Effector CD4-positive, alpha-beta T cell (primary cell): Measurements from ENCODE around the gene GPR180.
A peak's percentile ranks its signal among the peaks of the same experiment; 100 is the strongest.
"Not testable (repeated sequence)": the region's sequence is repeated elsewhere in the genome, so short reads cannot be mapped to it uniquely, and the experiment has no call there.

Experiments used
- DNase-seq: peaks from one replicate; pipeline ENCODE4 v3.0.0-alpha.2; 2020

Gene GPR180

DNA sequence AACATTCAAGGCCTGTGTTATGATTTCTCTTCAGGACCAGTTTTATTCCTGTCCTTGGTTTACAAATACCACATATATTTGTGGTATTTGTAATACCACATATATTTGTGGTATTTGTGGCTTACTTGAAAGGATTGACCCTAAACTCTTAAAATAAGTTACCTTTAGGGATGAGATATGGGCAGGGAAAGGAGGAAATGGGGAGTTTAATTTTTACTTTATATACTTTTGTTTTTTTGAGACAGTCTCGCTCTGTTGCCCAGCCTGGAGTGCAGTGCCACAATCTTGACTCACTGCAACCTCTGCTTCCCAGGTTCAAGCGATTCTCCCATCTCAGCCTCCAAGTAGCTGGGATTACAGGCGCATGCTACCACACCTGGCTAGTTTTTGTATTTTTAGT is 3.4 kb upstream of the GPR180 start:
- DNase-seq = no peak

DNA sequence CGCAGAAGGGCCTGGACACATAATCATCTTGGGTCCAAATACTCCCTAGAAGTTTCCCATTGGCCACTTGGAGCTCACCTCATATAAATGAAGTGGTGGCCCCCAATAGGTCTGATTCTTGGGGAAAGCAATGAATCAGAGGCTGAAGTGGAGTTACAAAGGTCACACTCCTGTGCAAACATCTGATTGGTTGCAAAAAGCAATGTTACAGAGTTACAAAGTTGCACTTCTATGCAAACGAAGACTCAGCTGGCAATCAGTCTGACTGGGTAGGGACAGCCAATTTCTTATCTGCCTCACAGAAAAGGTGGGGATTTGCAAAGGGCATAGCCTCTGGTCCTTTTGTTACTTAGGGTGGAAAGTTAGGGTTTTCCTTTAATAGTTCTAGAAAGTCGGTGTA is 1.8 kb upstream of the GPR180 start:
- DNase-seq = no peak

DNA sequence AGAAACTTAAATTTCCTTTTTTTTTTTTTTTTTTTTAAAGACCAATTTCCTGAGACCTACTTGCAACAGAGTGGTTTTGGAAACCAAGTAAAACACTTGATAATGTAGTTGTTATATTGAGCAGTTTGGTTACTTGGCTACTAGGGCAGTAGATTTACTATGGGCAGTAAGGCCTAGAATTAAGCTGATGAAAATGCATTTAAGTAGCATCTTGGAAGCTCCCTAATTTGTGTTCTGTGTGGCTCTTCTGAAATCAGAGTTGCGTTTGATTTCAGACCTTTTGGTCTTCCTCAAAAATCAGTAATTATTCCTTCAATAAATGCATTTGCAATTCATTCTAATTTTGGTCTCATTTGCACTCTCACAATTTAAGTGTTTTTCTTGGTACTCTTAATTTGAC is 810 bp downstream of the GPR180 start:
- no peak for DNase-seq

DNA sequence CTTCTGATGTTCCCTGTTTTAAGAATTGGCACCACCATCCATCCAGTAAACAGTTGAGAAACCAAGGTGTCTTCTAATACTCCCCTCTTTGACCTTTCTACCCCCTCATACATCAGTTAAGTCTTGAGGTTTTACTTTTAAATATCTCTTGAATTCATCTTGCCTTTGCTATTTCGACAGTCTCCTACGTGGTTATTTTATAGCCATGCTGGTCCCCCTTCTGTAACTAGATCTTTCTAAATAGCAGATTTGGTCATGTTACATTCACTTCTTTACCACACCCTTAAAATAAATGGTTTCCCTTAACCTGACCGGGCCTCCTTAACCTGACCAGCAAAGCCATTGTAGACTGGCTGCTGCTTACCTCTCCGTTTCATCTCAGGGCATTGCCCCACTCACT is 5.4 kb downstream of the GPR180 start:
- DNase-seq = no peak

DNA sequence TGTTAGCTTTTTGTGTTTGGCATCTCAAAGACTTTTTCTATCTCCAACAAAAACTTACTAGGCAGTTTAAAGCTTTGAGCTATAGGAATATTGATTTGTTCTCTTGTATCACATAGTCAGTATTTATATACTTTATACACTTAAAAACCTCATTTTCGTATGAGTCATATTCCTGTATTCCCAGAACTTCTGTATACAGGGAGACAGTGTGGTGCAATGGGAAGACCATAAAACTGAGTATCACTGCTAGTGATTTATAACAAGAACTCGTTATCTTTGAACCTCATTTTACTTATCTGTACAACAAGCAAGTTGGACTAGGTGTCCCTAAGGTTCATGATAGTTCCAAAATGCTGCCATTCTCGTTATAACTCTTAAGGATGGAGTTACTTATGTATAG is 6.3 kb downstream of the GPR180 start:
- DNase-seq = no peak

DNA sequence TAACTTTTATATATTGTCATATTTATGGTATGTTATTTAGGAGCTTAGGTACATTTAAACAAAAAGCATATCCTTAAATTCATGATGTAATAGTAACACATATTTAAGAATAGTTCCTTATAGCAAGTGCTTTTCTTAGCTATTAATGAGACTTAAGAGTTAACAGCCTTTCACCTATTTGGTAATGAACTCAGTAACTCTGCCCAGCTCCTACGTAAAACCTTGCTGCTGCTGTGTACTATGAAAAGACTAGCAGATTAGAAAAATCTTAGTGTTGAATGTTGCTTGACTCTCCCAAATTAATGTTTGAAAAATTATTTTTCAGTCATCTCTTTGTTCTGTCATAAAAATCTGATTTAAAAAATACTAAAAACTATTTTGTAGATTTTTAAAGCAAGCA is 6.9 kb downstream of the GPR180 start:
- no peak for DNase-seq

DNA sequence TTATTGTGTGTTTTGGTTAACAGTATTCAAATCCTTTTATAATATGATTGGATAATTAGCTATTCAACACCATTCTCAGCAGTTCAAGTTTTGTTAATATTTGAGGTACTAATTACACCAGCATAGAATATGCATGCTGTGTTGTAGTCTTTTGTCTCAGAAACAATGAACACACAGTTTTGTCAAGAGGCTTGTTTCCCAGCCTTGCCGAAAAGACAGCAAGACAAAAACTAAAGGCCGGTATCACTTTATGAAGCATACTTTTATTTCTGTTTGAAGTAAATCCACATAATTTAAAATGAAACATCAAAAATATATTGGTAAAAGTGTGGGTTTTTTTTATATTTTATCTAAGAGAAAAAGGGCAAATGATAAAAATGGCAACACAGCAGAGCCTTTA is 7.5 kb downstream of the GPR180 start:
- no peak for DNase-seq

DNA sequence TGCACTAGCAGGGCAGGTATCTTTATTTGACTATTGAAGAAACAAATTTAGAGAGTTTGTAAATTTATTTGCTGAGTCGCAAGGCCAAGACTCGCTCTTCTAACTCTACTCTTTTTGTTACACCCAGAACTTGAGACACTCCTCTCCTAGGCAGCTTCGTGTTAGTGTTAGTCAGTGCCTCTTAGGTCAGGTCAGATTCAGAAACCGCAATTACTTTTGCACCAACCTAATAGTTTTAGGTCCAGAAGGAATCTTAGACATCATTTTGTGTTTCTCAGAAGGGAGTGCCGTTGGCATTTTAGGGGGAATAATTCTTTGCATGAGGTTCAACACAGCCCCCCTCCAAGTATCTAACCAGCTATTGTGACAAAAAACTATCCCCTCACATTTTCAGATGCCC is 8.8 kb downstream of the GPR180 start:
- no peak for DNase-seq

DNA sequence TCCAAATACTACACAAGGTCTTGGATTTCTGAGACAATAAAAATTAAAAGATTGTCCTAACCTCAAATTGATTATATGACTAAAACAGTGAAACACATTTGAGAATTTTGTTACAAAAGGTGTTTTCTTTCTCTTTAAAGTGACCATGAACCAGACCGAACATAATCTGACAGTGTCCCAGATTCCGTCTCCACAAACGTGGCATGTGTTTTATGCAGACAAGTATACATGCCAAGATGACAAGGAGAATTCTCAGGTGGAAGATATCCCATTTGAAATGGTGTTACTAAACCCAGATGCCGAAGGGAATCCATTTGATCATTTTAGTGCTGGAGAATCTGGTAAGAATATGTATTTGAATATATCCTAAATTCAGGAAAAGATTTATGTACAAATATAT is 10.4 kb downstream of the GPR180 start:
- no peak for DNase-seq

DNA sequence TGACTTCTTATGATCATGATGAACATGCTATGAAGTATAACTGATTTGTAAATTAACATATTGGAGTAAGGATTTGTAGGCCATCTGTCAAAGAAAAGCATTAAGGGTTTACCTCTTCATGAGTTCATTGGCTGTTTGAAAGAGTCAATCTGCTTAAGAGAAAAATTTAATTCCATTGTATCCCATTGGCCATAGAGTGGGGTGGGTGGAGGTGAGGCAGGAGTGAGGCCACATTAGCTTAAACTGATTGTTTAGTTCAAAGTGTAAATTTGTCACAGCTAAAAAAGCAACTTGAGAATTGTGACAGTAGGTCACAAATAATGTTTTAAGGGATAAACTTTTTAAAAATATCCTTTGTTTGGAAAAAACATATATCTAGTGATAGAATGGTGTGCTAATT is 11.4 kb downstream of the GPR180 start:
- no peak for DNase-seq

DNA sequence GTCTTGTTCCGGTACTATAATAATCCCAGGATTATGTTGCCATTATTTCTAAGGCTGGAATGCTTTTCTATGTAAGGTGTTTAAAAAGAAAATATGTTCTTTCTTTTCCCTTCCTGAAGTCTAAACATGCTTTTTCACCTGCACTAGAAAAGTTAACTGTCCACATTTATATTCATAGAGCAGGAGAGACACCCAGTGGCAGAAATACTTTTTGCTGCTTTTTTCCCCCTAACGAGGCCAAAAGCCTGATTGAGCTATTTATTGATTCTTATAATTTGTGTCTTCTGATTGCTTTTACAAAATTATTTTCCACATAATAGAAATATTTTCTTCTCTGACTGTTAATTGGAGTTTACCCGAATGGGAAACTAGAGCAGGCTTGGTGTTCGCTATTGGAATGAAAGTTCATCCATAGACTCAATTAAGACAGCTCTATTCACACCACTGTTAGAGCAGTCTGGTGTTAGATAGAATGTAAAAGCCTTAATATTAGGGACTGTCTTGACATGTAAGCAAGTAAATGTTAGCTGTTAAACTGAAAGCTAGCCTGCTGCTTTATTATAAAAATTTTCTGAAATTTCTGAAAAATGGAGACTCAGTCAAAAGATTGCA is 15.8 kb downstream of the GPR180 start:
- peak; percentile 19 for DNase-seq

DNA sequence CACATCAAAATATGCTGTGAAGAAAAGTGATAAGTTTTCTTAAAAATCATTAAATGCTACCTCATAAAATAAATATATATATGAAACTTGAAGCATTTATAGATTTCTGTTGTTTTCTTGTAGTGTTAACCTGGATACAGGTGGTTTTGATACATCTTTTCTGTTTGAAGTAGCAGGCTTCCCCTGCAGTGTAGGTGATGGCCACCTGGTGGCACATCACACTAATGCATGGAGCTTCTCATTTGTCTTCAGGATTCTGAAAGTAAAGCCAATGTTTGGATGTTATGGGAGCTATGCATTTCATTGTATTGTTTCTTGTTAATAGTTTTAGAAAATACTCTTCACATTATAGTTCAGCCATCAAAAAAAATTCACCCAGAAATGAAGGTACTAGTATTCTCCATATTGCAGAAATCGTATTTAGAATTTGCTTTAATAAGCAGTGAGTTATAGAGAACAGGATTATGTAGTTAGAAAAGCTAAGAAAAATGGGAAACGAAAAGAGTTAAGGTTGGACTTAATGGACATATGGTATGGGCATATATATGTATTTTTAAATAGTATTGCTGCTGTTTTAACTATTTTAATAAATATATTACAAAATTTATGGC is 18.7 kb downstream of the GPR180 start:
- DNase-seq = no peak

DNA sequence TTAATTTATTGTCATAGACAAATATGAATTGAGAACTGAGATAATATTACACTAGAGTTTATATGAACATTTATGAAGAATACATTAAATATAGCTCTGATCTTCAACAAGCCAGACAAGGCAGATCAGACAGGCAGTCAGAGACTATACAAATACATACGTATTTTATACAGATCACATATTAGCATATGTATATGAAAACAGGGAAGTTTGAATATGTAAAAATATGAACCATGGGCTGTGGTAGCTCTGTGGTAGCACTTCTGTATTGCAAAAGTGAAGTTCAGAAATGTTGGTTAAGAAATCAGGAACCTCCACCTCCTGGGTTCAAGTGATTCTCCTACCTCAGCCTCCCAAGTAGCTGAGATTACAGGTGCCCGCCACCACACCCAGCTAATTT is 20.7 kb downstream of the GPR180 start:
- no peak for DNase-seq

DNA sequence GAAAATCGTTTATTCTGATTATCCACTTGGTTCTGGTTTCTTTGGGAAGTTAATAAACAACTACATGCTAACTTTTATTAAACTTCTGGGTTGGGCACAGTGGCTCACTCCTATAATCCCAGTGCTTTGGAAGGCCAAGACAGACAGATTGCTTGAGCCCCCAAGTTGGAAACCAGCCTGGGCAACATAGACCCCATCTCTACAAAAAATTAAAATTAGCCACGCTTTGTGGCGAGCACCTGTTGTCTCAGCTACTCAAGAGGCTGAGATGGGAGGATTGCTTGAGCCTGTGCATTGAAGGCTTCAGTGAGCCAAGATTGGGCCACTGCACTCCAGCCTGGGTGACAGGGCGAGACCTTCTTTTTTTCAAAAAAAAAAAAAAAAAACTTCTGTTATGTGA is 21.7 kb downstream of the GPR180 start:
- no peak for DNase-seq

DNA sequence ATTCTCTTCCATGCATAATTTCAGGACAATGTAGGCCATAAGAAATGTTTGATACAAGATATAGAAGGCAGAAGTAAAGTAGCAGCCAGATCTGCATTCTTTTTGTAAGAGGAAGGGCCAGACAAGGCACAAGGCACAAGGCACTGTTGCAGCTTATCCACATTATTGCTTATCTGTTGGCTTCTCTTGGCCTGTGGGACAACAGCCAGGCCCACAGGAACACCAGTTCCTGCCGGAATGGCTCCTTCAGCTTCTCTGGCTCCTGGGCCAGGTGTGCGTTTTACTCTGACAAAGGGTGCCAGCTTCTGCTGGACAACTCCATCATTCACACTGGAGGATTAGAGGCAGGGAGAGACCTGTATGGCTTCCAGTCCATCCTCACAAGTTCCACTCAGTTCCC is 29.2 kb downstream of the GPR180 start:
- DNase-seq = no peak

DNA sequence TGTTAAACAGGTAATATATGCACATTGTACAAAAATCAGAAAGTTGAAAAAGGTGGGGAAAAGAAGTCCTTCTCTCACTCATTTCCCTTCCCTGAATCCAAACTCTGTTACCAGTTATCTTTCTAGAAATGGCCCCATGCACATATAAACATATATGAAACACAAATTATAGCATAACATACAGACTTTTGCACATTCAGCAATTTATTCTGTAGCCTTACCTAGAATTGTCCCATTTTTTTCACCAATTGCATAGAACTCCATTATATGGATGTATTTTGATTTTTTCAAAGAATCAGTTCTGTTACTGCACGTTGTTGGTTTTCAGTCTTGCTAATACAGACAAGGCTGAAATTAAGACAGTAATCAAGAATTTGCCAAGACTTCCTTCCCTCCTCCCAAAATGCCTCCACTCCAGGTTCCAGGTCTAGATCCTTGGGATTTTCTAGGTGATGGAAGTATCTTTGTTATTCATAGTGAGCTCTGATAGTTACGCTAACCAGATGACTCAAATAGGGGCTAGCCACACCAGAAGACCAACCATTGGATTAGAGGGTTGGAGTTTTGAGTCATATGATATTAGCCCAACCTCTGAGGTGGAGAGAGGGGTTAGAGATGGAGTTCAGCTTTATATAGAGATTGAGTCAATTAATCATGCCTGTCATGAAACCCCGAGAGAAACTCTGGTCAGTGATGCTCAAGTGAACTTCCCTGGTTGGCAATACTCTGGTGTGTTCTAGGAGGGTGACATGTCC is 30.7 kb downstream of the GPR180 start:
- no peak for DNase-seq

DNA sequence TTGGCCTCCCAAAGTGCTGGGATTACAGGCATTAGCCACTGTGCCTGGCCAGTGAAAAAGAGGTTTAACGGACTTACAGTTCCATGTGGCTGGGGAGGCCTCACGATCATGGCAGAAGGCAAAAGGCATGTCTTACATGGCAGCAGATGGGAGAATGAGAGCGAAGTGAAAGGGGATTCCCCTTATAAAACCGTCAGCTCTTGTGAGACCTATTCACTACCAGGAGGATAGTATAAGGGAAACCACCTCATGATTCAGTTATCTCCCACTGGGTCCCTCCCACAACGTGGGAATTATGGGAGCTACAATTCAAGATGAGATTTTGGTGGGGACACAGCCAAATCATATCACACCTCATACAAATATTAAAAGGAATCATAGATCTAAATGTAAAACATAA is 34.4 kb downstream of the GPR180 start:
- not testable (repeated sequence) for DNase-seq

DNA sequence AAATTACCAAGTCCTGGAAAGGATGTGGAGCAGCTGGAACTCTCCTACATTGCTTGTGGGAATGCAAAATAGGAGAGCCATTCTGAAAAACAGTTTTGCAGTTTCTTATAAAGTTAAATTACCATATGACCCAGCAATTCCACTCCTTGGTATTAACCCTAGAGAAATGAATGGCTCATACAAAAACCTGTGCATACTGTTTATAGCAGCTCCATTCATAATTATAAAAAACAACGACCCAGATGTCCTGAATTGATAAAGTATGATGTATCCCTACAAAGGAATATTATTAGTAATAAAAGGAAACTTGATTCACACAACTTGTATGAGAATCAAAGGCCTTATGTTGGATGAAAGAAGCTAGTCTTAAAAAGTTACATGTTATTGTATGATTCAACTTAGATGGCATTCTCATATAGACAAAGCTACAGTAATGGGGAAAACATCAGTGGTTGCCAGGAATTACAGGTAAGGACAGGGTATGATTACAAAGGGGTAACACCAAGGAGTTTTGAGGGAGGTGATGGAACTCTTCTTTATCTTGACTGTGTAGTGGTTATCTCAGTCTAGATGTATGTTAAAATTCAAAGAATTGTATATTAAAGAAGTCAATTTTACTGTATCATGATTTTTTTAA is 35.4 kb downstream of the GPR180 start:
- no peak for DNase-seq

DNA sequence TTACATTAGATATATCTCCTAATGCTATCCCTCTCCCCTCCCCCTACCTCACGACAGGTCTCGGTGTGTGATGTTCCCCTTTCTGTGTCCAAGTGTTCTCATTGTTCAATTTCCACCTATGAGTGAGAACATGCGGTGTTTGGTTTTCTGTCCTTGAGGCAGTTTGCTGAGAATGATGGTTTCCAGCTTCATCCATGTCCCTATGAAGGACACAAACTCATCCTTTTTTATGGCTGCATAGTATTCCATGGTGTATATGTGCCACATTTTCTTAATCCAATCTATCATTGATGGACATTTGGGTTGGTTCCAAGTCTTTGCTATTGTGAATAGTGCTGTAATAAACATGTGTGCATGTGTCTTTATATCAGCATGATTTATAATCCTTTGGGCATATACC is 36.0 kb downstream of the GPR180 start:
- not testable (repeated sequence) for DNase-seq

DNA sequence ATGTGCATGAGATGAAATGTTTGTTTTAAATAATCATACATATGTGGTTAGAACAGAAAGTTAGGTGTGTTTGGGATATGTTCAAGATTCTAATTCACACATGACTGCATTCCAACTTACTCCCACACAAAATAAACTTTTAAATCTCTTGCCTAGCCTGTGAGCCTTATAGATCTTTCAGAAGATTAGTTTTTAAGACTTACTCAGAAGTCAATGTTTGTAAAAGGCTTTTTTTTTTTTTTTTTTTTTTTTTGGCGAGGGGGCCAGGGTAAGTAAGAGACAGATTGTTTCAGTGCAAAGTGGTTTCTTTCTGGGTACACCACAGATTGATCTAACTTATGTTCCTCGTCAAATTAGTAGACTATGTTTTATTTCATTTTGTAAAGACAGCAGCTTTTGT is 39.1 kb downstream of the GPR180 start:
- no peak for DNase-seq

DNA sequence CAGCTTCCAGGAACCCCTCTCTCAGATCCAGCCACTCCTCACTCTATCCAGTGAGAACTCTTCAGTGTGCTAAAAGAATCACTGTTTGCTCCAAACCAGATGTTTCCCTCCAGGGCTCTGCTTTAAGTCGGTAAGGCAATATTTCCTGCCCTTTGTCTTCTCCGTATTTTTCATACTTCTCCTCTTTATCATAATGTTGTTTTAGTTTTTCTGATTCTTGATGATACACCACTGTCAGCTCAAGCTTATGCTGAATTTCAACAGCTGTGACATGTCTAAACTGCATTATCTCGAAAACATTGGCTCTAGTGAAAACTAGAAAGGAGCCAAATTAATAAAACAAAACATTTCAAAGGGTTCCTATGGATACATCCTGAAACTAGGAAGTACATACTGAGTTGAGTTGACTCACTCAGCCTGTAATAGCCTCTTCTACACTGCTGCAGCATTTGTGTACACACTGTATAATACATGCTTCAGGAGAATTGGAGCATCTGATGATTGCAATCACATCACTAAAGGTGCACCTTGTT is 39.8 kb downstream of the GPR180 start:
- no peak for DNase-seq

DNA sequence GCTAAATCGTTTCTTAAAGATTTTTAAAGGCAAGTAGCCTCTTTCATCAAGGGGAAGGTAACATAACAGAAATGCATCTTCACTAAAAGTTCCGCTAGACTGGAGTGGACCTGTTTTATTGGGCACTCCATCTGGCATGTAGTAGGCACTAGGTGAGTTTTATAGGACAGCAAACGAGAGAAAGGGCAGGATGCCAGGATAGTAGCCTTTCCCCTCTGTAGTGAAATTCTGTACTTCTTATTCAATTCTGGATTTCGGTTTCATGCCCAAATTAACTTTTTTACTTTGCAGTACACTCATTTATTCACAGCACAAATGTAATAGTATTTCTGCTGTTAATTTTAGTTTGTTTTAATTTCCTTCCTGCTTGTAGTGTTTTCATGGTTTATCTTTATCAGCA is 45.2 kb downstream of the GPR180 start:
- no peak for DNase-seq

DNA sequence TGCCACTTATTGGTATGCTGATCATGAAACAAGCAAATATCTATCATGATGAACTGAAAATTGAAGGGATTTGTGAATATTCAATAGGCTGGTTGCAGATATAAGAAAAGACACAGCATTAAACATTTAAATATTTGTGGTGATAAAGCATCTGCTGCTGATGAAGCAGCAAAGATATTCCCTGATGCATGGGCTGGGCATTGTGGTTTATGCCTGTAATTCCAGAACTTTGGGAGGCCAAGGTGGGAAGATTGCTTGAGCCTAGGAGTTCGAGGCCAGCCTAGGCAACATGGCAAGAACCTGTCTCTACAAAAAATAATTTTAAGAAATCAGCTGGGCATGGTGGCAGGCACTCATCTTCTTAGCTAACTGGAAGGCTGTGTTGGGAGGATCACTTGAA is 54.5 kb downstream of the GPR180 start:
- no peak for DNase-seq

DNA sequence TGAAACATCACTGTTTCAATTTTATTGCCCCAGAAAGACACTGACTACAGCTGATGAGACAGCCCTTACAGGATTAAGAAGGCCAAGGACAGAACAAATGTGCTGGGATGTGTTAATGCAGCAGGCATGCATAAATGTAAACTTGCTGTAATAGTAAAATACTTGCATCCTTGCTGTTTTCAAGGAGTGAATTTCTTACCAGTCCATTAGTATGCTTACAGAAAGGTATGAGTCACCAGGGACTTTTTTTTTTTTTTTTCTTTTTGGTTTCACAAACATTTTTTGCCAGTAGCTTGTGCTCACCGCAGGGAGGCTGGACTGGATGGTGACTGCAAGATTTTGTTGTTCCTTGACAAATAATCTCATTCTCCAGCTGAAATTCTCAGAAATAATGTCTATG is 55.1 kb downstream of the GPR180 start:
- no peak for DNase-seq
